ENCODE measurements around the gene FBXO45.

FBXO45 gene

DNA sequence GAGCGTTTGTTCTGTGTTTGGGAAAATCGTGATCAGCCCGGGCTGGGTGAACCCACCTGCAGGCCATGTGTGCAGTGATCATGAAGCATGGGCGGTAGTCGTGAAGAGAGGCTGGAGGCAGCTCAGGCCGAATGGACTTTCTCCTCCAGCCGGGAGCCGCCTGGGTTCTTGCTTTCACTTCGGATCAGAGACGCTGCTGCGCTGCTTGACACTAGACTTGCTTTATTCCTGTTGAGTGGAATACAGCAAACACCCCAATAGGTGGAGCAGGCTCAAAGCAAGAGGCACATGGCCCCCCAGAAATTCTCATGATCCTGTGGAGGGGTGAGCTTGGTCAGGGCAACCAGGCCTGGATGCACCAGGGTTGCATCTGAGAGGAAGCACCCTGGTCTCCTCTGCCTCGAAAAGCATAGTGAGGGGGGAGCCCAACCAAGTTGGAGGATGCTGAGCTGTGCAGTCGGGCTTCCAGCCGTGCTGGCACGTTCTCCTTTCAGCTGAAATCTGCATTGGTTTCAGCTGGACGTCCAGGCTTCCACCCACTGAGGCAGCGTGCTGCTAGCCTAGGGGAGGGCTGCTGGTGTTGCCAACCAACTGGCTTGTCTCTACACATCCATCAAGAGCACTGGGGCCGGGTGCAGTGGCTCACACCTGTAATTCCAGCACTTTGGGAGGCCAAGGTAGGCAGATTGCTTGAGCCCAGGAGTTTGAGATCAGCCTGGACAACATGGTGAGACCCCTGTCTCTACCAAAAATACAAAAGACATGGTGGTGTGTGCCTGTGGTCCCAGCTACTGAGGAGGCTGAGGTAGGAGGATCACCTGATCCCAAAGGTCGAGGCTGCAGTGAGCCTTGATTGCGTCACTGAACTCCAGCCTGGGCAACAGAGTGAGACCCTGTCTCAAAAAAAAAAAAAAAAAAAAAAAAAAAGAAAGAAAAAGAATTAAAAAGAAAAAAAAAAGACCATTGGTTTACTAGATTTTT lies 68.2 kb downstream of the FBXO45 start:
- TF ChIP-seq ZBTB7A (IDR thresholded peaks at IDR 0.05; ENCODE audit: low read depth) (no peak), TAF1 (IDR thresholded peaks at IDR 0.05; ENCODE audit: low read depth) (no peak), CREB1 (IDR thresholded peaks at IDR 0.05; ENCODE audit: low read depth) (no peak), TCF12 (IDR thresholded peaks at IDR 0.05; ENCODE audit: low read depth) (no peak), FOXM1 (IDR thresholded peaks at IDR 0.05; ENCODE audit: borderline replicate concordance, low read depth) (no peak), CEBPB (IDR thresholded peaks at IDR 0.05) (no peak), NFIC (IDR thresholded peaks at IDR 0.05) (no peak), EP300 (IDR thresholded peaks at IDR 0.05; ENCODE audit: borderline replicate concordance) (no peak), TEAD4 (IDR thresholded peaks at IDR 0.05) (no peak), RAD21 (IDR thresholded peaks at IDR 0.05; ENCODE audit: low read depth) (no peak)
- TF ChIP-seq, protein P1, sequence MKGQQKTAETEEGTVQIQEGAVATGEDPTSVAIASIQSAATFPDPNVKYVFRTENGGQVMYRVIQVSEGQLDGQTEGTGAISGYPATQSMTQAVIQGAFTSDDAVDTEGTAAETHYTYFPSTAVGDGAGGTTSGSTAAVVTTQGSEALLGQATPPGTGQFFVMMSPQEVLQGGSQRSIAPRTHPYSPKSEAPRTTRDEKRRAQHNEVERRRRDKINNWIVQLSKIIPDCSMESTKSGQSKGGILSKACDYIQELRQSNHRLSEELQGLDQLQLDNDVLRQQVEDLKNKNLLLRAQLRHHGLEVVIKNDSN (IDR thresholded peaks at IDR 0.05): no peak
- TF ChIP-seq, protein P2, sequence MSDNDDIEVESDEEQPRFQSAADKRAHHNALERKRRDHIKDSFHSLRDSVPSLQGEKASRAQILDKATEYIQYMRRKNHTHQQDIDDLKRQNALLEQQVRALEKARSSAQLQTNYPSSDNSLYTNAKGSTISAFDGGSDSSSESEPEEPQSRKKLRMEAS (IDR thresholded peaks at IDR 0.05): no peak
- TF ChIP-seq, protein P3, sequence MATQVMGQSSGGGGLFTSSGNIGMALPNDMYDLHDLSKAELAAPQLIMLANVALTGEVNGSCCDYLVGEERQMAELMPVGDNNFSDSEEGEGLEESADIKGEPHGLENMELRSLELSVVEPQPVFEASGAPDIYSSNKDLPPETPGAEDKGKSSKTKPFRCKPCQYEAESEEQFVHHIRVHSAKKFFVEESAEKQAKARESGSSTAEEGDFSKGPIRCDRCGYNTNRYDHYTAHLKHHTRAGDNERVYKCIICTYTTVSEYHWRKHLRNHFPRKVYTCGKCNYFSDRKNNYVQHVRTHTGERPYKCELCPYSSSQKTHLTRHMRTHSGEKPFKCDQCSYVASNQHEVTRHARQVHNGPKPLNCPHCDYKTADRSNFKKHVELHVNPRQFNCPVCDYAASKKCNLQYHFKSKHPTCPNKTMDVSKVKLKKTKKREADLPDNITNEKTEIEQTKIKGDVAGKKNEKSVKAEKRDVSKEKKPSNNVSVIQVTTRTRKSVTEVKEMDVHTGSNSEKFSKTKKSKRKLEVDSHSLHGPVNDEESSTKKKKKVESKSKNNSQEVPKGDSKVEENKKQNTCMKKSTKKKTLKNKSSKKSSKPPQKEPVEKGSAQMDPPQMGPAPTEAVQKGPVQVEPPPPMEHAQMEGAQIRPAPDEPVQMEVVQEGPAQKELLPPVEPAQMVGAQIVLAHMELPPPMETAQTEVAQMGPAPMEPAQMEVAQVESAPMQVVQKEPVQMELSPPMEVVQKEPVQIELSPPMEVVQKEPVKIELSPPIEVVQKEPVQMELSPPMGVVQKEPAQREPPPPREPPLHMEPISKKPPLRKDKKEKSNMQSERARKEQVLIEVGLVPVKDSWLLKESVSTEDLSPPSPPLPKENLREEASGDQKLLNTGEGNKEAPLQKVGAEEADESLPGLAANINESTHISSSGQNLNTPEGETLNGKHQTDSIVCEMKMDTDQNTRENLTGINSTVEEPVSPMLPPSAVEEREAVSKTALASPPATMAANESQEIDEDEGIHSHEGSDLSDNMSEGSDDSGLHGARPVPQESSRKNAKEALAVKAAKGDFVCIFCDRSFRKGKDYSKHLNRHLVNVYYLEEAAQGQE (IDR thresholded peaks at IDR 0.05; ENCODE audit: low read depth): no peak
